ENCODE data around the gene AMZ1.
A peak's percentile ranks its signal among the peaks of the same experiment; 100 is the strongest.
"Not testable (repeated sequence)": the region's sequence is repeated elsewhere in the genome, so short reads cannot be mapped to it uniquely, and the experiment has no call there.

AMZ1 gene

GRCh38 chr7:2714636-2715035, 26.6 kb downstream of the AMZ1 start:
- no peak for DNase-seq

- DNase-seq, result no peak
Observed at GRCh38 chr7:2715341-2716231, 27.6 kb downstream of the AMZ1 start.

DNA sequence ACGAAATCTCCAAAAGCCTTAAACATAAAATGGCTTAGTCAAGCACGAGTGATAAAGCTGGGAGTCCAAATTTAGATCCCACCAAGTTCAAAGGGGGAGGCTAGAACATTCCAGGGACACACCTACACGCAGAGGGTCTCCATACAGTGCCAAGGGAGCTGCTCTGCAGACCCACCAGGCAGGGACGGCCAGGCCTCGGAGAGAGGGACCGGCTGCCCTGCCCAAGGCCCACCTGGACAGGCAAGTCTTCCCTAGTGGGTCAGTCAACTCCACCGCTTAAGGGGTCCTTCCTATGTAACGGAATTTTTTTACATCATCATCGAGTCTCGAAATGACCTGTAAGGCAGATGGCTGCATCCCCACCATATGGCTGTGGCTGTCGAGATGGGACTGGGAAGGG, 28.5 kb downstream of the AMZ1 start:
- no peak for DNase-seq

GRCh38 chr7:2716906-2717292, 28.9 kb downstream of the AMZ1 start:
- DNase-seq, result no peak

DNA sequence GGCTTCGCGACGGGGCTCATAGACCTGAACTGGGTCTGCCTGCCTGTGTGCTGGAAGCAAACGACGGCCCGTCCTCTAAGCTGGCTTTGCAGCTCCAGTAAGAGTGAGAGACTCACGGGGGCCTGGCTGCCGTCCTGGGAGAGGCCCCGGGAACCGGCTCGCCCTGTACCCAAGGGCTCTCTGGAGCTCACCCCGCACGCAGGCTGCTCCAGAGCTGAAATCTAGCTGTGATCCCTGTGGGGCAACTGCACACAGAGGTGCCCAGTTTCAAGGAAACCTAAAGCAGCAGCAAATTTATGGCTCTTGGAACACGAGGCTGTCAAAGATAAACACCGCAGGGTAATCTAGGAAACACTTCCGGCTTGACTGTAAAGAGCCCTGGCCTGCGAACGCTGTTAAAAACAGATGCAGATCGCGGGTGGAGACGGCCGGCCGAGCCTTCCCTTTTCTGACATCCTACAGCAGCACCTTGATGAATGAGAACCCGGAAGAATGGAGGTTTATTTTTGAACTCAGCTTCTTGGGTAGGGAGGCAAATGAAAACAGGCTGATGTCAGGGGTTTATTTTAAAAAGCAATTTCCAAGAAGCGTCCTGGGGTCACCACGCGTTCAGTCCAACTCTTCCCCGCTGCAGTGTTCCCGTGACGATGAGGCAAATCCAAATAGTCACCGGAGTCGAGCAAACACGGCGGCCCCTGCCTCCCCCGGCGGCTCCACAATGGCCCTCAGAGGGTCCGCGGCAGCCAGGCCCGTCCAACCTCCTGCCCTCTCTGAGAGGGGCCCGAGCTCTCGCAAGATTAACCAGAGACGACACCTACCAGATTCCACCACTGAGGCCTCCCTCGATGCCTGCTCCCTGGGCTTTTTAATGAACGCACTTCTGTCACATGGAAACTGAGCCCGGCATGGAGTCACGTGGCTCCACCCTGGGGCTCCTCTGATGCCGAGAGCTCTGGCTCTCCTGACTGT, 29.6 kb downstream of the AMZ1 start:
- DNase-seq, result peak; percentile 13

DNA sequence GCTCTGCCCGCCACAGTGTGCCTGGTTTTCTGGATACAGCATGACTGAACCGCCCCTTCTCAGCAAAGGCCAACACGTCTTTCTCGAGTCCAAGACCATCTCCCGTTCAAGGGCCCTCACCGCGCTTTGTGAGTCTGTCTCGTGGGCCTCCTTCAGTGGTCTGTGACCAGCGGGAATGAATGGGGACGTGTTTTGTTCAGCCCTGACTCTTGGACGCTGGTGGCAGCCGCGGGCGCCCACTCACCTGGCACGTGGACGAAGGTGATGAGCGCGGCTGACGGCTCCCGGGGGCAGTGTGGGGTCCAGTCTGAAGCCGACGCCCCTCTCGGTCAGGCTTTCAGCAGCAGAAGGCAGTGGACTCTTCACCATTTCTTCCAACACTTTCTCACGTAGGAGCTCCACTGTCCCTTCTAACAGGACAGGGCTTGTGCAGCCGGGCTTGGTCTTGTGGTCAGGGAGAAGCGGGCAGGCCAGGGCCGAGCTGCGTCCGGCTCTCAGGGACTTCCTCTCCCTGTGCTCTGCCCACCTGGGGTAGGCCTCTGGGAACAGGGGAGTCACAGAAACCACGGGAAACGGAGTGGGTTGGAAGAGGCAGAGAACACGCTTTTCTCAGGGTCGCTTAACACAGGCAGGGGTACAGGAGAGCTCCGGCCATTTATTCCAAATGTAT, 30.4 kb downstream of the AMZ1 start:
- DNase-seq, result no peak

- peak; percentile 12 for DNase-seq
Observed at GRCh38 chr7:2719007-2719406, 31.0 kb downstream of the AMZ1 start.

- DNase-seq, result peak; percentile 53
Observed at GRCh38 chr7:2720024-2720423, 32.0 kb downstream of the AMZ1 start.

DNA sequence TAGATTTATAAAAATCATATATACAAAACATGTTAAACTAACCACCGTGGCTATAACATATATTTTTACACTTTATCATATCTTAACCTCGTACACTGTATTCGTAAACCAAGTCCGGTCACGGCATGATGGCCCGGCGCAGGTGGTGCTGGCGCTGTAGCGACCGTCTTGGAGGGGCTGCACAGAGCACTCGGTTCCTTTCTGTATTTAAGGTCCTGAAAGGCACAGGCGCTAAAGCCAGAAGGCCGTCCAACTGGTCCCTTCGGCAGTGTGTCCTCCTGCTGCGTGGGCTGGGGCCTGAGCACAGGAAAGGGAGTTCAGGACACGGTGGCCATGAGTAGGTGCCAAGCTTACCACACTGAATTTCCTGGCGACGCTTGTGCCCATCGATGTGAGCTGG, 33.8 kb downstream of the AMZ1 start:
- no peak for DNase-seq

GRCh38 chr7:2722591-2722990, 34.6 kb downstream of the AMZ1 start:
- DNase-seq, result no peak

GRCh38 chr7:2723138-2723850, 35.3 kb downstream of the AMZ1 start:
- DNase-seq, result no peak

- DNase-seq, result not testable (repeated sequence)
Observed at GRCh38 chr7:2724036-2724435, 36.0 kb downstream of the AMZ1 start.

DNA sequence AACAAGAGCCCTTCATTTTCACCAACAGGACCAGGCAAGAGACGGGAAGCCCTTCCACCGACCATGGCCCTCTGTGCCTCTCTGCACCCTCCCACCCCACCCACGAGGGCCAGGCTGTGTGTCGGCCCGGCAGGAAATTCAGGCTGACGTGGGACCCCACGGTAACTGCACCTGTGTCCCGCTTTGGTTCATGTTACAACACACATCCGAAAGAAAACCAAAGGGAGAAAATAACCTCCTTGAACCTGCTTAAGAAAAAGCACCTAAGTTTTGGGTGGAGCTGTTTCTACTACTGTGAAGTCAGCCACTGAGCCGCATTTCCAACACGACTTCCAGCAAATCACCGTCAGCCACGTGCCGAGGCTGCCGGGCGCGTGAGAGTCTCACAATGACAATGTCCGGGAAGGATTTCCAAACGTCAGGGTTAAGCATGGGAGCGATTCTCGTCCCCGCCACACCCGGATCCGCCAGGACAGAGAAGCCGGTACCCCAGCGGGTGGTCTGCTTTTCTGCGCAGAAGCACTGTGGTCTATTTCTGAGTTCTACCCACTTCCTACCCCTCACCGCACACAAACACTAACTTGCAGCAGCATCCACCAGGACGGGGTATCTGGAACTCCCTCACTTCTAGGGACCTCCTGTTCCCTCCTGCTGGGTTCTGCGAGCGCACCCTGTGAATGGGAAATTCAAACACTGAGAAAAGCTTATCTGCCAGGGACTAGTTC, 36.6 kb downstream of the AMZ1 start:
- no peak for DNase-seq

DNA sequence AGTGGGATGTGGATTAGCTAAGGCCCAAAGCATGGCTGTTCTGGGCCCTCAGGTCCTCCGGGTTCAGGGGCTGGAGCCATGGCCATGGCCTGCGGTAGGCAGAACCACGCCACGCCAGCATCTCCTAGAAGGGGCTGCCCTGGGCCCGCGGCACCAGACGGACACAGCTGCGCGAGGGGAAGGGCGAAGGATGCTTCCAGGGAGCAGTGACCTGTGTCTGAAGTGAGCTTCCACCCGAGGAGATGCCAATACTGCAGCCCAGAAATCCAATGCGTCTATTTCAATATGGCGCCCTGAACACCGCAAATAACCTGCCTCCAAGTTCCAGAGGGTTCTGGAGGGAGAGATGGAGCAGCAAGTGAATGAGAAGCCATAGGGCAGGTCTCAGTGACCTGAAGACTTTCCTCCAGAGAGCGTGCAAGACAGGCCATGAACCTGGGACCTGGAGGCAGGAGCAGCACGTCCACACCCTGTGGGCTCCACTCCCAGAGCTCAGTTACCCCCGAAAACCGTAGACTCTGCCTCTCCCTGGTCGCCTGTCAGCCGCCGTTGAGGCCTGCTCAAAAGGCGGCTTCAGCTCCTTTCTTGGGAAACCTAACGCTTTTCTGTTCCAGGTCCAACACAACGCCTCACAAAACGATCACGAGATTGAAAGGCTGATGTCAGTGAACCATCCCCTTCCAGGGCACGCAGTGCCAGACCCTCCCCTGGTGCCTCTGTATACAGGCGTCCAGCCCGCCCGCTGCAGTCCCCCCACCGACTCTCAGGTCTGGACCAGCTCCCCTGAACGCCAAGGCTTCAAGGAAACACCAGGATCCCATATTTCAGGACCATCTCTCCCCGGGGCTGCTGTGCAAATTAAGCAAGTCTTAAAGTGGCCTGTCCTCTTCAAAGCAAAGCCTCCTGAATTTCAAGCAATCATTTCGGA, 37.4 kb downstream of the AMZ1 start:
- DNase-seq, result no peak

DNA sequence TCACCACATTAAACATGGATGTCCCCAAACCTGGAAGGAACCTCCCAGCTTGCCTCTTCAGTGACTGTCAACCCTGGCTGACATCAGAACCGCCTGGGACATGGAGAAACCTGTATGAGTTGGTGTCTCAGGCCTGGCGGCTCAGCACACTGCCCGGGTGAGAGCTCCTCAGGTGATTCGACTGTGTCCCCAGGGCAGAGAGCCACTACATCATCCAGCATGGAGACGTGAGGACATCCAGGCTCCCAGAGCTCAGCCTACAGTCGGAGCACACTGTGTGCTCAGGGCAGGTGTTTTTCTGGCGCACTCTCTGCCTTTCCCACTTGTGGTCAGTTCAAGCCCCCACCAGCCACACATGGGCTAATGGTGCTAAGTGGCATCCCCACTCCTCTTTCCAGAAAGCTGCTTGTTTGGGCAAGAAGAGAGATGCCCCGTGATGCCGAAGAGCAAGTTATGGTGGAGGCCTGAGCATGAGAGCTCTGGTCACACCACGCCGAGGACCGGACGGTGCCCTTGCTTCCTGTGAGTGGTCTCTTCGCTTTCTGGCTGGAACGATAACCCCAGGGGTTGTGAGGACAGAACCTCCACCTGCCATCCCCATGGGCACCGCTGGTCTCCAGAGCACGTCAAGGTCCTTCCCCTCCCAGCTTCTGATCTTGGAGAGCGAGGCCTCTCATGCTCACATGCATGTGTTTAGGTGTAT, 38.5 kb downstream of the AMZ1 start:
- no peak for DNase-seq

DNA sequence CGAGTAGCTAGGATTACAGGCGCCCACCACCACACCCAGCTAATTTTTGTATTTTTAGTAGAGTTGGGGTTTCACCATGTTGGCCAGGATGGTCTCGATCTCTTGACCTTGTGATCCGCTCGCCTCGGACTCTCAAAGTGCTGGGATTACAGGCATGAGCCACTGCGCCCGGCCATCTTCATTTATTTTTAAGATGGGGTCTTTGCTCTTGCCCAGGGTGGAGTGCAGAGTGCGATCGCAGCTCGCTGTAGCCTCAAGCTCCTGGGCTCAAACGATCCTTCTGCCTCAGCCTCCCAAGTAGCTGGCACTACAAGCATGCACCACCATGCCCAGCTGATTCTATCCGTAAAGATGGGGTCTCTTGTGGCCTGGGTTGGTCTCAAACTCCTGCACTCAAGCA, 39.2 kb downstream of the AMZ1 start:
- DNase-seq, result not testable (repeated sequence)

- DNase-seq, result no peak
Observed at GRCh38 chr7:2728316-2729030, 40.5 kb downstream of the AMZ1 start.

- no peak for DNase-seq
Observed at GRCh38 chr7:2729031-2729892, 41.3 kb downstream of the AMZ1 start.
